SJSA1 (cell line): ENCODE data around the gene CEP78. TPM values are rescaled to one million over a fixed set of nuclear protein-coding genes. Genes with fewer than 3 reads are reported as not detected.
"Not testable (repeated sequence)": the region's sequence is repeated elsewhere in the genome, so short reads cannot be mapped to it uniquely, and the experiment has no call there.

Source experiments
- DNase-seq, 2 experiments: peaks; one replicate each; pipeline ENCODE4 v3.0.0-alpha.2; 2015 to 2020; ENCODE audit warnings: low spot score in 2 of 2, low read depth in 1 of 2
- H3K27ac ChIP-seq: fragments of 250-450 bp; sonication (Bioruptor Pico); 2 replicates; pipeline ENCODE4 v1.5.1; 2020; ENCODE audit warnings: mild to moderate bottlenecking, moderate library complexity
- H3K27me3 ChIP-seq: fragments of 250-450 bp; sonication (Bioruptor Pico); replicated peaks from 2 replicates; pipeline ENCODE4 v1.5.1; 2020; ENCODE audit warnings: mild to moderate bottlenecking, moderate library complexity
- H3K36me3 ChIP-seq: fragments of 250-450 bp; sonication (Bioruptor Pico); 2 replicates; pipeline ENCODE4 v1.5.1; 2020; ENCODE audit warnings: mild to moderate bottlenecking
- H3K4me1 ChIP-seq: fragments of 250-450 bp; sonication (Bioruptor Pico); replicated peaks from 2 replicates; pipeline ENCODE4 v1.6.1; 2021; ENCODE audit warnings: mild to moderate bottlenecking
- H3K4me3 ChIP-seq: fragments of 250-450 bp; sonication (Bioruptor Pico); 2 replicates; pipeline ENCODE4 v1.5.1; 2020; ENCODE audit warnings: mild to moderate bottlenecking
- H3K9me3 ChIP-seq: fragments of 250-450 bp; sonication (Bioruptor Pico); replicated peaks from 2 replicates; pipeline ENCODE4 v1.5.1; 2020; ENCODE audit warnings: mild to moderate bottlenecking
- total RNA-seq: library from RNA; depleted of rRNA; stranded (reverse); fragments of >200 nt; shearing (Covaris generic); gene quantifications from 2 replicates; pipeline ENCODE4 v1.2.3, GENCODE V29; 2014

The CEP78 gene
- total RNA-seq, 1 experiment from 2014 or later, result 53.4 TPM

DNA sequence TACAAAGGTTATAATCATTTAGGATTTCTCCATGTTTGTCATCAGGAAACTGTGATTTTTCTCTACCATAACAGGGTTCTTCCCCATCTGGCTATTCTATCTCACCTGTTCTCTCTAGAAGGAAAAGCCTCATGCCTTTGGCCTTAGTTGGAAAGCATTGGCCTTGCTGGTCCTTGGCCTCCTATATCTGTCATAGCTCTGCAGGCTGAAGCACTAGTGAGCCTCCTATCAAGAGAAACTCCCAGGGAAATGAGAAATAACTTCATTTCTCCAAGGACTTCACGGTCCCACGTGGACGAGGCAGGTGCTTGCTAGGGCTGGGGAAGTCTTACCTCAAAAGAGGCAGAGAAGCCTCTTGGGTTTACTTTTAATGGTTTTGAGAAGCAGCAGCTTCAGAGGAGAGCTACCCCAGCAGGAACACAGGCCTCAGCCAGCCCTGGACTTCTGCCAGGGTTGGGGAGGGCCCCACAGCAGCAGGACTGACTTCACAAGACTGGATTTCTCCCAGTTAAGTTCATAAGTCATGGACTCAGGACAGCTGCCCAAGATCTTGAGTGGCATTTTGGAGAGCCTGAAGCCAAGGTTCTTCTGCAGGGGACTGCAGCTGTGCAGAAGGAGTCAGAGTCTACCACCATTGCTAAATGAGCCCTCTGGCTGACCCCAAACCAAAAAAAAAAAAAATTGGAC, 45.2 kb downstream of the CEP78 start:
- Histone ChIP-seq H3K36me3 (no peaks in the 10 kb centered on the region), H3K9me3 (no peaks in the 10 kb centered on the region), H3K27me3 (no peaks in the 10 kb centered on the region), H3K4me3 (no peak overlapping the region), H3K4me1 (no peaks in the 10 kb centered on the region), H3K27ac (no peak overlapping the region)
- DNase-seq, result no peak

DNA sequence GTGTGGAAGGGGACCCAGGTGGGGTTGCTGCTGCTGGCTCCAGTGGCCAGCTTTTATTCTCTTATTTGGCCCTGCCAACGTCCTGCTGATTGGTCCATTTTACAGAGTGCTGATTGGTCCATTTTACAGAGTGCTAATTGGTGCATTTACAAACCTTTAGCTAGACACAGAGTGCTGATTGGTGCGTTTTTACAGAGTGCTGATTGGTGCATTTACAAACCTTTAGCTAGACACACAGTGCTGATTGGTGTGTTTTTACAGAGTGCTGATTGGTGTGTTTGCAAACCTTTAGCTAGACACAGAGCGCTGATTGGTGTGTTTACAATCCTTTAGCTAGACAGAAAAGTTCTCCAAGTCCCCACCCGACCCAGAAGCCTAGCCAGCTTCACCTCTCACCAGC, 48.3 kb downstream of the CEP78 start:
- H3K4me3 ChIP-seq, H3K27me3 ChIP-seq, H3K9me3 ChIP-seq, H3K4me1 ChIP-seq, H3K36me3 ChIP-seq, DNase-seq, H3K27ac ChIP-seq: not testable (repeated sequence)

DNA sequence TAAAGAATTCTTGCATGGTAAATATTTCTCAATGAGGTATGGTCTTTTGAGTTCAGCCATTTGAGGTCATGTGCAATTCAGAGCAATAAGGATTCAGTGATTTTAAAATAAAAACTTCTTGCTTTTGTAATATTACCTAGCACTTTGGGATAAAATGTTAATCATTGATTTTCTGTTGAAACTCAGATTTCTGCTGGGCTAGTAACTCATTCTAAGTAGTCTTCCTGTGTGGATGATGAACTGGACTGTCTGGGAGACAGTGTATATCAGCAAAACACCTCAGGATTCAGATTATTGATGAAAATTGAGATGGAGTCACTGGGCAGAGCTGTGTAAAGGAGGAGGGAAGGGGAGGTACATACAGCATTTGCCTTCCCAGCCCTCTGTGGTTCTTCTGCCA, 50.2 kb downstream of the CEP78 start:
- DNase-seq, result no peak
- H3K9me3 ChIP-seq, result no peaks in the 10 kb centered on the region

DNA sequence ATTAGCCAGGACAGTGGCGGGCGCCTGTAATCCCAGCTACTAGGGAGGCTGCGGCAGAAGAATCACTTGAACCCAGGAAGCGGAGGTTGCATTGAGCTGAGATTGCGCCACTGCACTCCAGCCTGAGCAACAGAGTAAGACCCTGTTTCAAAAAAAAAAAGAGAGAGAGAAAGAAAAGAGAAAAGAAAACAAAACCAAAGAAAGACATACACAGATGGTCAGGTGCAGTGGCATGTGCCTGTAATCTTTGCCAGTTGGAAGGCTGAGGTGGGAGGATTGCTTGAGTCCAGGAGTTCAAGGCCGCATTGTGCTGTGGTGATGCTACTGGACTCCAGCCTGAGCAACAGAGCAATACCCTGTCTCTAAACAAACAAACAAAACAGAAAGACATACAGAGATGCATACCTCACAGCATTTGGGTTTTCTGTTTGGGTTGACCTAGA, 51.1 kb downstream of the CEP78 start:
- no peaks in the 10 kb centered on the region for H3K27me3 ChIP-seq
- no peaks in the 10 kb centered on the region for H3K9me3 ChIP-seq
- no peaks in the 10 kb centered on the region for H3K36me3 ChIP-seq
- H3K27ac ChIP-seq, result no peak overlapping the region
- DNase-seq, result no peak
- H3K4me3 ChIP-seq, result no peak overlapping the region
- no peaks in the 10 kb centered on the region for H3K4me1 ChIP-seq

More for the DNA sequence above, 50.2 kb downstream of the CEP78 start:
- H3K27ac ChIP-seq, result no peak overlapping the region
- no peak overlapping the region for H3K4me3 ChIP-seq
- no peaks in the 10 kb centered on the region for H3K36me3 ChIP-seq
- H3K4me1 ChIP-seq, result no peaks in the 10 kb centered on the region
- H3K27me3 ChIP-seq, result no peaks in the 10 kb centered on the region

DNA sequence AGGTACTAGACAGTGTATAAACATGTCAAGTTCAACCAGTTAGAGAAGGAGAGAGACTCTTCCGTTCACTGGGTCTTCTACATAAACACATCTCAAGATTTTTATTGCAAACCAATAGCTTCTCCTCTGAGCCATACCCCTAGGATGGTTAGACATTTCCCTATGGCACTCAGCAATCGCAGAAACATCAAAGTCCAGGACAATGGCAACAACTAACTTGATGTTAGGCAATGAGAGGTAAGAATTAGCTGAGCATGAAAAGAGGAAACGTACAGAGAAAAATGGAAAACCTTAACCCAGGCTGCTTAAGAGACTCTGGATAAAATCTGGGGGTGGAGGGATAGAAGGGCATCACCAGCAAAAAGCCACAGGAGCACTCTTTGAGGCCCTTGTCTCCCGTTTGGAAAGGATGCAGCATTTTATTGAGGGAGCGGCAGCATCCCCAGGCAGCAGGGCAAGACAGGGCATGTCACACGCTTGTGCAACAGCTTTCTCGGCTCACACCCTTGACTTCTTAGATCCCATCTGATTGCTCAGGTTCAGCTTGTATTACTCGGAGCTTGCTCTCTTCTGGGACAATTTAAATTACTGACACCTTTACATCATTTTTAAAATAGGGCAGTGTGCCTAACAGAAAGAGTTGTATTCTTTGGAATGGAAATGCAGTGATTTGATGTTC, 52.5 kb downstream of the CEP78 start:
- Histone ChIP-seq H3K36me3 (no peaks in the 10 kb centered on the region), H3K4me1 (no peaks in the 10 kb centered on the region), H3K9me3 (no peaks in the 10 kb centered on the region), H3K4me3 (no peak overlapping the region), H3K27me3 (no peaks in the 10 kb centered on the region), H3K27ac (no peak overlapping the region)
- no peak for DNase-seq

DNA sequence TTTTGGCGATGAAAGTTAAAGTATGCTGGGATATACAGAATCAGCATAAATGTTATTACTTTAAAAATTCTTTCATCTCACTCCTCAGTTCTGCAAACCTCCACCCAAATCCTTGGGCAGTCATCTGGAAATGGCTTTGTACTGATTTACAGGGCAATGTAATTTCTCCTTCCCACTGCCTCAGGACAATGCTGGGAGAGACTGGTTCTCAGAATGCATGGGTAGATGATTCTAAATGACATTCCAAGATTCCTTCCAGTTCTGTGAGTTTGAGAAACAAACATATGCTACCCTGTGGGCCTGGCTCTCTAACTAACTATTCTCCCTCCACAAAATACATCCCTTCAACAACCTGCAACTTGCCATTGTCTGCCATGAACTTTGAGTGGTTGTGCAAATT, 53.6 kb downstream of the CEP78 start:
- no peaks in the 10 kb centered on the region for H3K4me1 ChIP-seq

DNA sequence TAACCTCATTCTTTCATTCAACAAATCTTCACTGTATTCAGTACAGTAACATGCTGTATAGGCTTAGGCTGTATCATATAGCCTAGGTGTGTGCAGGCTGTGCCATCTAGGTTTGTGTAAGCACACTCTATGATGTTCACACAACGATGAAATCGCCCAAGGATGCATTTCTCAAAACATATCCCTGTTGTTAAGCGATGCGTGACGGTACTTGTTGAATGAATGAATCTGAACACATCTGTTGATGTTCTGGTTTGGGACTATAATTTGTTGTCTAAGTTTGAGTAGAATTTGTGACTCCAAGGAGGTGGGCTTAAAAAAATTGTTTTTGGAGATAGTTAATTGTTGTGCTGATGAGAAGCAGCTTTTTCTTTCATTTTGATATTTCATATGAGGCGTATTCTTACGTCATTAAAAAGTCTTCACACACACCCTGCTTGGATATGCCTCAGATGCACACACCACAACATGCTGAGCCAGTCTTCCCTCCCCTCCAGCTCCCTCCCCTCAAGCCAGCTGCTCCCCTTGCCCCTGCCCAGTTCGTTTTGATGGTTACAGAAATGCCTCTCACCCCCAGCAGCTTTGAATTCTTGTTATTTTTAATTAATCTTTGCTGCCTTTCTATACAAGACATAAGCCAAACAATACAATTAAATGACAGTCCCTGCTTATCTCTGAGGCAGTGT, 55.5 kb downstream of the CEP78 start:
- Histone ChIP-seq H3K27ac (no peak overlapping the region), H3K4me3 (no peak overlapping the region)
- no peak for DNase-seq

More for the DNA sequence above, 53.6 kb downstream of the CEP78 start:
- Histone ChIP-seq H3K27ac (no peak overlapping the region), H3K36me3 (no peaks in the 10 kb centered on the region), H3K9me3 (no peaks in the 10 kb centered on the region), H3K4me3 (no peak overlapping the region), H3K27me3 (no peaks in the 10 kb centered on the region)
- no peak for DNase-seq

DNA sequence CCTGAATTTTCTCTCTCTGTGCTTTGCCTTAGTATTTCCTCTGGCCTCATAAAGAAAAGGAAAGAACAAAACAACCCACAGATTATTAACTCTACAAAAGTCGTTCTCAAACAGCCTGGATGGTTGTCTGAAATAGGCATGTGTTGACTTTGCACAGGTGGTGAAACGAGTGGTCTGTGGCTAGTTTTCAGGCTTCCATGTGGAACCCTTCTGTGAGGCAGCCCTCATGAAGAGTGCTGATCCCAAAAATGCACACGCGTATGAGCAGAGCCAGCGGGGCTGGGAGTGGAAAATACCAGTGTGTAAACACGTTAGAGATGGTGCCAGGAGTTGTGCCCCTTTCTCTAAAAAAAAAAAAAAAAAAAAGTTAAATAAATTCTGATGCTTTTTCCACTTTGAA, 56.2 kb downstream of the CEP78 start:
- DNase-seq, result no peak
- Histone ChIP-seq H3K36me3 (no peaks in the 10 kb centered on the region), H3K27me3 (no peaks in the 10 kb centered on the region), H3K27ac (no peak overlapping the region), H3K4me3 (no peak overlapping the region), H3K9me3 (no peaks in the 10 kb centered on the region), H3K4me1 (peaks cover under 1% of the 10 kb centered on the region)

More for the DNA sequence above, 55.5 kb downstream of the CEP78 start:
- no peaks in the 10 kb centered on the region; the same call in 1 of the 2 replicates for H3K4me1 ChIP-seq
- H3K36me3 ChIP-seq, result no peaks in the 10 kb centered on the region
- no peaks in the 10 kb centered on the region for H3K27me3 ChIP-seq
- H3K9me3 ChIP-seq, result no peaks in the 10 kb centered on the region

DNA sequence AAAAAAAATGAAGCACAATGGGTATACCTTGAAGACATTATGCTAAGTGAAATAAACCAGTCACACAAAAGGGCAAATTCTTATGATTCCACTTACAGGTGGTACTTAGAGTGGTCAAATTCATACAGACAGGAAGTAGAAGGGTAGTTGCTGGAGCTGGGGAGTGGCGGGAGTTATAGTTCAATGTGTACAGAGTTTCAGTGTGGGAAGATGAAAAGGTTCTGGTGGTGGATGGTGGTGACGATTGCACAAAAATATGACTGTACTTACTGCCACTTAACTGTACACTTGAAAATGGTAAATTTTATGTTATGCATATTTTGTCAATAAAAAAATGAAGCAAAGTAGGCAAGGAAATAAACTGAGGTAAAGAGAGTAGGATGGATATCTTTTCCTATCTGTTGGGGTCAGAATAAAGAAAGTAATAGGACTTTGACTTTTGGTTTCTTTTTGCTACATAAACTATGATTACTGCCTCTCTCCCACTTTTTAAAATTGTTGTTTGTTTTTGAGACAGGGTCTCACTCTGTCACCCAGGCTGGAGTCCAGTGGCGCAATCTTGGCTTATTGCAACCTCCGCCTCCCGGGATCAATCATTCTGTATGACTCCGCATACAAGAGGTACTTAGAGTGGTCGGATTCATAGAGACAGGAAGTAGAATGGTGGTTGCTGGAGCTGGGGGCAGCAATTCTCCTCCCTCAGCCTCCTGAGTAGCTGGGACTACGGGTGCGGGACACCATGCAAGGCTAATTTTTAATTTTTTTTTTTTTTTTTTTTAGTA, 57.0 kb downstream of the CEP78 start:
- Histone ChIP-seq H3K4me3 (no peak overlapping the region), H3K27me3 (no peaks in the 10 kb centered on the region), H3K36me3 (no peaks in the 10 kb centered on the region), H3K4me1 (peaks cover 4% of the 10 kb centered on the region), H3K9me3 (no peaks in the 10 kb centered on the region), H3K27ac (no peak overlapping the region)
- no peak for DNase-seq

DNA sequence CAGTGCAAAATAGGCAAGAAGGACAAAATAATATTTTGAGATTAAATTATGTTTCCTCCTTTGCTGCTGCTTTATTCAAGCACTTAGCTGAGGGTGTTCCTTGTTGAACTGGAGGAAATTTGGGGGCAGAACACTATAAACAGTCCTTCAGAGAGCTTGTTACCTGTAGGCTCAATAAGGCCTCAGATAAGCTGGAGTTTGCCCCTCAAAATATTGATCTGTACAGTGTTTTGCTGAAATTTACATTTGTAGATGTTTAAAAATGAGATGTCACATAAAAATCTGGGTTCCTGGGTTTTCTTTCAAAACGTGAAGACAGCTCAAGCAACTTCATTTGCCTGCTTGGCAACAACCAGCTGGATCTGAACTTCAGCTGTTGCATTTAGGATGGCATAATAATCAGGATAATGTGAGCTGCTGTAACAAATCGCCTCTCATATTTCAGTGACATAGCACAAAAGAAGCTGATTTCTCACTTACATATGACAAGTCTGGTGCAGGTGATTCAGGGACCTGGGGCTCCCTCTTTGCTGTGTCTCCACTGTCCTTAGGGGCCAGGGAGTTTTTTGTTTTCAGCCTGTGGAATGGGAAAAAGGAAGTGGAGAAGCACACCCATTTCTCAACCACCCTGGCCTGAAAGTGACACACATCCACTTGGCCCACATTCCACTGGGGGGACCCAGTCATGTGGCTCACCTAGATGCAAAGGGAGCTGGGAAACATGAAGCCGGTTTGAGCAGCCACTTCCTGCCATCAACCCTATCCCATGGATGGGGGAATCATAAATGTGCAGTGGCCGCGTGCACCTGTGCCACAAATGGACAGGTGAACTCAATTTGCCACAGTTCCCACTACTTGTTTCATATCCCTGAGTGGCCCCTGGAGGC, 58.7 kb downstream of the CEP78 start:
- no peaks in the 10 kb centered on the region for H3K9me3 ChIP-seq
- H3K27ac ChIP-seq, result no peak overlapping the region
- H3K36me3 ChIP-seq, result no peaks in the 10 kb centered on the region
- DNase-seq, result no peak
- no peak overlapping the region for H3K4me3 ChIP-seq
- no peaks in the 10 kb centered on the region for H3K27me3 ChIP-seq
- H3K4me1 ChIP-seq, result peaks cover 4% of the 10 kb centered on the region

DNA sequence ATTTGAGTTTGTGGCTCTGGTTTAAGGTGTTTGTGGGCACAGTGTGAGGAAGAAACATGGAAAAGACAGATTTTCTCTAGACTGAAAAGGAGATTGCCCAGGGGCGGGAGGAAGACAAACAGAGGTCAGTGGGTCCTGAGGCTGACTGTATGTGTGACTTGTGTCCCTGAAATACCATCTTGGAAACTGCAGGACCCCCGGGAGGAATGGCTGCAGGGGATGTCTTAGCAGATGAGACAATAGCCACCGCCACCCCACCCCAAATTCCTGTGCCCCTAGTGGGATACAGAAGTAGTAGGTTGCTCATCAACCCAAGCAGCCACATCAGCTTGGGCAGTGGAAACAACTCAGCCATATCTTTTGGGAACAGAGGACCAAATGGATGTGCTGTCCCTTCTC, 59.3 kb downstream of the CEP78 start:
- no peaks in the 10 kb centered on the region for H3K36me3 ChIP-seq

DNA sequence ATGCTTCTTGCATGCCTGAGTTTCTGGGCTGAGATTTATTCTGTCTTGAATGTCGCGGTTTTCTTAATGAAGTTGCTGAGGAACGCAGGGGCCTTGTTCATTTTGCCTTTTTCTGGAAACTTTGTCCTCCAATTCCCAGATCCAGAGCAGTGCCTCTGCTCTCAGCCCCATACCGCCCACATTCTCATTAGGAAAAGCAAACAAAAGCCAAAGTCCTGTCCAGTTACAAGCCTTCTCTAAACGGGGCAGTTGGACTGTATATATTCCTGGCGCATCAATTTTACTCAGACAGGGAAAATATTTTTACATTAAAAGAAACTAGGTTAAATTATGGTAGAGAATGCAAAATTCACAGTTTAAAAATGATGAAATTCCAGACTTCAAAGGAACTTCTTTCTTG, 59.9 kb downstream of the CEP78 start:
- Histone ChIP-seq H3K27ac (no peak overlapping the region), H3K4me3 (no peak overlapping the region), H3K9me3 (no peaks in the 10 kb centered on the region), H3K4me1 (peaks cover 4% of the 10 kb centered on the region), H3K36me3 (no peaks in the 10 kb centered on the region), H3K27me3 (no peaks in the 10 kb centered on the region)
- no peak for DNase-seq

More for the DNA sequence above, 59.3 kb downstream of the CEP78 start:
- Histone ChIP-seq H3K4me1 (peaks cover 4% of the 10 kb centered on the region), H3K27me3 (no peaks in the 10 kb centered on the region), H3K9me3 (no peaks in the 10 kb centered on the region), H3K4me3 (no peak overlapping the region), H3K27ac (no peak overlapping the region)
- no peak for DNase-seq
